A673 (cell line): Measurements from ENCODE around the gene PYGO1. TPM values are rescaled to one million over a fixed set of nuclear protein-coding genes. Genes with fewer than 3 reads are reported as not detected.
A peak's percentile ranks its signal among the peaks of the same experiment; 100 is the strongest.

Source experiments
- BruUV-seq: library from RNA; stranded (reverse); fragments of 400-500 nt; replicated peaks from 2 replicates; lab custom pipeline; 2021; lab: Mats Ljungman, UMichigan
- CTCF ChIA-PET: fragments of 300-600 bp; sonication (Branson Sonifier 250); formaldehyde crosslinking; loops from one replicate; lab custom pipeline; 2022; ENCODE audit warnings: antibody characterized with exemption; lab: Charles Lee
- POLR2A ChIA-PET: fragments of 300-600 bp; sonication (Branson Sonifier 250); formaldehyde crosslinking; loops from one replicate; lab custom pipeline; 2022; ENCODE audit warnings: antibody characterized with exemption; ENCODE audit not compliant: low non-redundant PET; lab: Charles Lee
- DNase-seq: peaks from one replicate; pipeline ENCODE4 v3.0.0-alpha.2; 2015; ENCODE audit warnings: low spot score
- H3K27ac ChIP-seq: fragments of 200-600 bp; sonication (generic); 2 replicates; pipeline ENCODE4 v1.5.1; 2016; ENCODE audit warnings: mixed run types, low read depth, mild to moderate bottlenecking, mixed read lengths, antibody characterized with exemption, low read length; ENCODE audit not compliant: poor library complexity, severe bottlenecking
- H3K27me3 ChIP-seq: fragments of 200-600 bp; sonication (generic); replicated peaks from 2 replicates; pipeline ENCODE4 v1.6.1; 2017; ENCODE audit warnings: mixed run types, low read depth, mild to moderate bottlenecking, mixed read lengths, antibody characterized with exemption, low read length; ENCODE audit not compliant: insufficient read depth, poor library complexity
- H3K36me3 ChIP-seq: fragments of 200-600 bp; sonication (generic); 2 replicates; pipeline ENCODE4 v1.6.1; 2016; ENCODE audit warnings: mixed run types, mild to moderate bottlenecking, mixed read lengths, antibody characterized with exemption, low read length; ENCODE audit not compliant: insufficient read depth, poor library complexity, severe bottlenecking
- H3K4me1 ChIP-seq: fragments of 200-600 bp; sonication (generic); 2 replicates; pipeline ENCODE4 v1.6.1; 2017; ENCODE audit warnings: mixed run types, mild to moderate bottlenecking, mixed read lengths, antibody characterized with exemption, low read length; ENCODE audit not compliant: insufficient read depth, poor library complexity, severe bottlenecking
- H3K4me3 ChIP-seq: fragments of 200-600 bp; sonication (generic); 2 replicates; pipeline ENCODE4 v1.5.1; 2016; ENCODE audit warnings: low read depth, mixed run types, mild to moderate bottlenecking, mixed read lengths, low read length; ENCODE audit not compliant: poor library complexity, severe bottlenecking
- H3K9me3 ChIP-seq: fragments of 200-600 bp; sonication (generic); 2 replicates; pipeline ENCODE4 v1.6.1; 2016; ENCODE audit warnings: mixed run types, low read depth, mild to moderate bottlenecking, mixed read lengths, antibody characterized with exemption, low read length; ENCODE audit not compliant: poor library complexity, severe bottlenecking
- EZH2 ChIP-seq: fragments of 200-600 bp; sonication (generic); IDR thresholded peaks from 2 replicates; pipeline ENCODE4 v1.6.1; 2017; ENCODE audit warnings: borderline replicate concordance, low read depth, mild to moderate bottlenecking, mixed read lengths, antibody characterized with exemption, low read length; ENCODE audit not compliant: poor library complexity, severe bottlenecking
- intact Hi-C: fragments of 100-400 bp; cut with micrococcal nuclease; formaldehyde crosslinking; loops from one replicate; pipeline ENCODE4 v1.10.0; 2022; ENCODE audit not compliant: unreplicated experiment
- total RNA-seq: library from RNA; stranded (reverse); gene quantifications from 2 replicates; pipeline ENCODE4 v1.2.3, GENCODE V29; 2021
- TF ChIP-seq, protein P1 (sequence below): fragments of 300-800, 200-600 bp; sonication (generic); conservative IDR thresholded peaks from 2 replicates; pipeline ENCODE4 v1.5.1; 2017; ENCODE audit warnings: low read depth, mild to moderate bottlenecking, antibody characterized with exemption, low read length, moderate library complexity, mixed read lengths

The PYGO1 gene
- total RNA-seq, 1 experiment from 2014 or later = 6.8 TPM

GRCh38 chr15:55586808-55587207, 1.3 kb downstream of the PYGO1 start:
- intact Hi-C loops = no loop called here
- POLR2A ChIA-PET = interaction anchor here (0.7 kb wide), 1 partner anchor 79 kb away, joined by 30 read pairs; no protein-coding TSS in a partner anchor
- Histone ChIP-seq H3K36me3 (no peaks in the 10 kb centered on the region), H3K9me3 (no peaks in the 10 kb centered on the region), H3K27me3 (peaks cover 42% of the 10 kb centered on the region), H3K4me1 (no peaks in the 10 kb centered on the region), H3K4me3 (peak overlapping the region; percentile 49), H3K27ac (no peak overlapping the region)
- TF ChIP-seq, protein P1, sequence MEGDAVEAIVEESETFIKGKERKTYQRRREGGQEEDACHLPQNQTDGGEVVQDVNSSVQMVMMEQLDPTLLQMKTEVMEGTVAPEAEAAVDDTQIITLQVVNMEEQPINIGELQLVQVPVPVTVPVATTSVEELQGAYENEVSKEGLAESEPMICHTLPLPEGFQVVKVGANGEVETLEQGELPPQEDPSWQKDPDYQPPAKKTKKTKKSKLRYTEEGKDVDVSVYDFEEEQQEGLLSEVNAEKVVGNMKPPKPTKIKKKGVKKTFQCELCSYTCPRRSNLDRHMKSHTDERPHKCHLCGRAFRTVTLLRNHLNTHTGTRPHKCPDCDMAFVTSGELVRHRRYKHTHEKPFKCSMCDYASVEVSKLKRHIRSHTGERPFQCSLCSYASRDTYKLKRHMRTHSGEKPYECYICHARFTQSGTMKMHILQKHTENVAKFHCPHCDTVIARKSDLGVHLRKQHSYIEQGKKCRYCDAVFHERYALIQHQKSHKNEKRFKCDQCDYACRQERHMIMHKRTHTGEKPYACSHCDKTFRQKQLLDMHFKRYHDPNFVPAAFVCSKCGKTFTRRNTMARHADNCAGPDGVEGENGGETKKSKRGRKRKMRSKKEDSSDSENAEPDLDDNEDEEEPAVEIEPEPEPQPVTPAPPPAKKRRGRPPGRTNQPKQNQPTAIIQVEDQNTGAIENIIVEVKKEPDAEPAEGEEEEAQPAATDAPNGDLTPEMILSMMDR = no peak
- TF ChIP-seq EZH2 = no peak
- CTCF ChIA-PET = no interaction called here
- DNase-seq = no peak
- no TSS peak for BruUV-seq

DNA sequence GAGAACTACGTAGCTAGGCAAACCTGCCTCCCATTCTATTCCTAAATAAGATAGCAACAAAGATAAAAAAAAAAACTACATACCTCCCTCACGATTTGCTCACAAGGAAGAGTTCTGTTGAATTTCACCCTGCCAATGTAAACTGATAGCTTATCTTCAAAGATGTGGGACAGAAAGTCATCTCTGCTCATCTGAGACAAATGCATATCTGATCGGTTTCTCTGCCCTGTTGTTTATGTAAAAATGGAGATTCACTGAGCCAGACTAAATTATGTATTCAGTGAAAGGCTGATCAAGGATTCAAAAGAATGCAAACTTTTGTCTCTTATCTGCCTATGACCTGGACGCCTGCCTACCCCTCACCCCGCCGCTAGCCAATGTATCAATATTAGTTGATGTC, 11.2 kb downstream of the PYGO1 start:
- intact Hi-C loops = no loop called here
- no peak overlapping the region for H3K4me3 ChIP-seq
- CTCF ChIA-PET = no interaction called here
- peaks cover 6% of the 10 kb centered on the region for H3K27me3 ChIP-seq
- no TSS peak for BruUV-seq
- no peak for TF ChIP-seq EZH2
- TF ChIP-seq, protein P1 = no peak
- no peak for DNase-seq
- POLR2A ChIA-PET = no interaction called here
- no peak overlapping the region for H3K27ac ChIP-seq
- H3K36me3 ChIP-seq = no peaks in the 10 kb centered on the region
- H3K9me3 ChIP-seq = no peaks in the 10 kb centered on the region
- no peaks in the 10 kb centered on the region for H3K4me1 ChIP-seq

- Histone ChIP-seq H3K4me3 (no peak overlapping the region), H3K4me1 (no peaks in the 10 kb centered on the region), H3K9me3 (no peaks in the 10 kb centered on the region), H3K27ac (no peak overlapping the region), H3K27me3 (no peaks in the 10 kb centered on the region), H3K36me3 (no peaks in the 10 kb centered on the region)
- BruUV-seq = no TSS peak
- CTCF ChIA-PET = no interaction called here
- TF ChIP-seq, protein P1 = no peak
- TF ChIP-seq EZH2 = no peak
- intact Hi-C loops = no loop called here
- DNase-seq = no peak
- POLR2A ChIA-PET = no interaction called here
These were observed 14.0 kb downstream of the PYGO1 start for GRCh38 chr15:55574096-55574495.
